HG03457 (cell line): ENCODE measurements around the gene SYMPK.

Source experiments
- ATAC-seq: cut with Tn5 transposase; IDR thresholded peaks from one replicate; pipeline ENCODE4 v1.9.1; 2021; ENCODE audit warnings: moderate number of reproducible peaks; ENCODE audit not compliant: unreplicated experiment

Gene SYMPK

DNA sequence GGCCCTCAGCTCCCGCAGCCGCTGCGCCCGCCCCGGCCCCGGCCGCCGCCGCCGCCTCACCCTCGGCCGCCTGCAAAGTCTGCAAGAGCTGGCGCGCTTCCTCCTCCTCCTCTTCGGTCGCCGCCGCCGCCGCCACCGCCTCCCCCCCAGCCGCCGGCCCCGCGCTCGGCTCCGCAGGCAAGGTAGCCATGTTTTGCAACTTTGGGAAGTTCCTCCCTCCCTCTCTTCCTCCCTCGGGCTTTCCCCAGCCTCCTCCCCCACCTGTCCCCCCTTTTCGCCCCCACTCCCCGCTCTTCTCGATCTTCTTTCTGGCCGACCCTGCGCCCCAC lies 94.3 kb downstream of the SYMPK start:
- no peak for ATAC-seq

DNA sequence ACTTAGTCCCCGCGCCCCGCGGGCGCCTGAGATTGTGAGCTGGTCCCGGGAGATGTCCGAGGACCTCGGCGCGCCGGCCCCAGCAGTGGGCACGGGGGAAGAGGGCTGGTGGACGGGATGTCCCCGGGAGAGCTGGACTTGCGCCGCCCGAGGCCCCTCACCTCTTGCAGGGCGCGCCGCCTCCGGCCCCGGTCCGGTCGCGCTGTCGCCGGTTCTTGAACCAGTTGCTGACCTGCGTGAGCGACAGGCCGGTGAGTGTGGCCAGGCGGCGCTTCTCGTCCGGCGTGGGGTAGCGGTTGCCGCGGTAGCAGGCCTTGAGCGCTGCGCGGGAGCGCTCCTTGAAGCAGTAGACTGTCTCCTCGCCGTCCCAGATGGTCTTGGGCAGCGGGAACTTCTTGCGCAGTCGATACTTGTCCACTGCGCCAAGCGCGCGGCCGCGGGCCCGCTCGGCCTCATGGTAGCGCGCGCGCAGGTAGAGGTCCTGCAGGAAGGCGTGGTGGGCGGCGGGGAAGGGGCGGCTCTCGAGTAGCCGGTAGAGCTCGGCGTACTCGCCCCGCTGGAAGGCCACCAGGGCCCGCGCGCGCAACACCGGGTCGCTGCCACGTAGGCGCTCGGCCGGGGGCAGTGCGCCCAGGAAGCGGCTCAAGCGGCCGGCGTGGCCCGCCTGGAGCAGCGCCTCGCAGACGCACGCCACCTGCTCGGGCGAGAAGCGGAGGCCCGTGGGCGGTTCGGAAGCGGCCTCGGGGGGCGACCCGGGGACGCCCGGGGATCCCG lies 94.9 kb downstream of the SYMPK start:
- ATAC-seq = no peak

DNA sequence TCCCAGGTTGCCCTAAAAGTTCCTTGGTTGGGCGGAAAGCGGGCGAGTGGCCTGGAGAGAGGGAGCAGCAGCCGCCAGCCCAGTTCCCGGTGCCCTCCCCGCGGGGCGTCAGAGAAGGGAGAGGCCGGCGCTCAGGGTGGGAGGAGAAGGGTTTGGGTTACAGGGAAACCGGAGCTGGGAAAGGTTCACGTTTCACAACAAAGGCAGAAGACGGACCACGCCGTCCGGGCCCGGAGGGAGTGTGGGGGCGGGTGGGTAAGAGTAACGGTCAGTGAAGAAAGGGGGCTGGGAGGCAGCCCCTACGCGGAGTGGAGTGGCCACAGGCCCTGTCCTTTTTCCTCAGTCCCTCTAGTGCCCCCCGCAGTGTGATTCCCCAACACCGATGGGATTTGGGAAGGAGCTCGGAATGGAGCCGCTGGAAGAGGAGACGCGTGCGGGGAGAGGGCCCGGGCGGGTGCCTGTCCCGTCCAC lies 95.5 kb downstream of the SYMPK start:
- no peak for ATAC-seq

DNA sequence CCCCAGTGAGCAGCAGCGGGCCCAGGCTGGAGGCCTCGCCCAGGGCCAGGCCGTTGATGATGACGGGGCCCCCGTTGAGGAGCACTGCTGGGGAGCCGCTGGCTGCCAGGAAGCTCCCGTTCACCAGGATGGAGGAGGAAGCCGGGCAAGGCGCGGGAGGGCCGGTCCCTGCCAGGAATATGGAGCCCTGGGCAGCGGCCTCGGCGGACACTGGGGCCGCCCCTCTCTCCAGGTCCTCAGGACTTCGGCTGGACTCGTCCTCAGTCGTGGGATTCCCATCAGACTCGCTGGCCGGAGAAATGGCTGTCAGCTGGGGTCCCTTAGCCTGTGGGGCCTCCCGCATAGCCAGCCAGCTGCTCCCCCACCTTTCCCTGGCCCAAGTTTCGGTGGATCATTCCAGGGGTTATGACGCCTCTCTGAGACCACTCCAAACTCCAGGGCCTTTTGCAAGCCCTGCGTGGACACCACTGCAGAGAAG lies 96.0 kb downstream of the SYMPK start:
- ATAC-seq = no peak

DNA sequence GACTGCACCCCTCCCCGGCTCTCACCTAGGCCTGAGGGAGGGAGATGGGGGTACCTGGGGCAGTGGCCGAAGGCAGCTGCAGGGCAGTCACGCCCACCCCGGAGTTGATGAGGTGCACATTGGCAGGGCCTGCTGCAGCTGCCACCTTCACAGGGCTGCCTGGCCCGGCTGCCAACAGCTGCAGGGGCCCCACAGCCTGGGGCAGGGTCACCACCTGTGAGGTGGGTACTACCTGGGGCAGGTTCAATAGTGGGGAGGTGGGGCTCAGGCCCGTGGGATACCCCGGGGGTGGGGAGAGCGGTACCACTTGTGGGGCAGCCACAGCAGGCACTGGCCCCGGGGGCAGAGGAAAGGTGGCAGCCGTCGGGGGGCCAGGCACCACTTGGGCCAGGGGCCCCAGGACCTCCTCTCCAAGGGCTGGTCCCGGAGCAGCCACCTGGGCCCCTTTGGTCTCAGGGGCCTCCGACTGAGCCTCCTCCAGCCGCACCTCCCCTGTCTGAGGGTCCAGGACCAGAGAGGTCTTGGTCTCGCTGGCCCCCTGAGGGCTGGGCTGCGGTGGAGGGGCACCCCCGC lies 96.6 kb downstream of the SYMPK start:
- no peak for ATAC-seq

DNA sequence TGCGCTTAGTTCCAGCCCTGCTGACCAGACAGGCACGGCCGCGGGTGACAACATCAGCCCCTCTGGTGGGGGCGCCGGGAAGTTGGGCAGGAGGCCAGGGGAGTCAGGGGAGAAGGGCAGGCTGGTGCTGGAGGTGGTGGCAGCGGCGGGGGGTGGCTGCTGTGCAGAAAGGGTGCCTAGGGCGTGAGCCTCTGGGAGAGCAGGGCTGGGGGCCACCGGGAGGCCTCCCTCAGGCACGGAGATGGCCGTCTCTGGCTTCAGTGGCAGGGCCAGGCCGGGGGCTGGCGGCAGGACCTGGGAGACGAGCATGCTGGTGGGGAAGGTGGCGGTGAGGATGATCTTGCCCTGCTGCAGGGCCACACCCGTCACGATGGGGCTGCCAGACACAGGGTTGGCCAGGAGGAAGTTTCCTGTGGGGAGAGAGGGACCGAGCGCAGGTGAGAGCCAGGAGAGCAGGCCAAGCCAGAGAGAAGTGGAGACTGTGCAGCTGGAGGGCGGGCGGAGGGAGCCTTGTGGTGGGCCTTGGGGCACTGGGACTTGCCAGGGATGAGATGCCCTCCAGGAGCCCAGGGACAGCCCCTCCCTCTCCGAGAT lies 97.1 kb downstream of the SYMPK start:
- ATAC-seq = no peak
